Trophoblast cell (in vitro differentiated cells and primary cell): Measurements from ENCODE around the gene SLC7A4.
A peak's percentile ranks its signal among the peaks of the same experiment; 100 is the strongest.

ENCODE experiments used
- DNase-seq, 2 donors: peaks; one replicate each; pipeline ENCODE4 v3.0.0-alpha.2; 2016
- H2AFZ ChIP-seq: 2 replicates; pipeline ENCODE4 v1.6.1; 2013; ENCODE audit warnings: low read length, moderate library complexity, mild to moderate bottlenecking; ENCODE audit not compliant: insufficient read depth, poor library complexity
- H2AK5ac ChIP-seq: 2 replicates; pipeline ENCODE4 v1.6.1; 2013; ENCODE audit warnings: mild to moderate bottlenecking, low read length
- H2BK120ac ChIP-seq: 2 replicates; pipeline ENCODE4 v1.6.1; 2013; ENCODE audit warnings: low read length, mild to moderate bottlenecking, moderate library complexity; ENCODE audit not compliant: insufficient read depth, poor library complexity
- H2BK12ac ChIP-seq: 2 replicates; pipeline ENCODE4 v1.6.1; 2013; ENCODE audit warnings: mild to moderate bottlenecking, low read length, moderate library complexity
- H2BK5ac ChIP-seq: 2 replicates; pipeline ENCODE4 v1.6.1; 2013; ENCODE audit warnings: low read length, low read depth, moderate library complexity, mild to moderate bottlenecking; ENCODE audit not compliant: poor library complexity
- H3K14ac ChIP-seq: 2 replicates; pipeline ENCODE4 v1.6.1; 2013; ENCODE audit warnings: mild to moderate bottlenecking, low read length
- H3K18ac ChIP-seq: 2 replicates; pipeline ENCODE4 v1.6.1; 2013; ENCODE audit warnings: mild to moderate bottlenecking, low read length
- H3K23ac ChIP-seq: 2 replicates; pipeline ENCODE4 v1.6.1; 2013; ENCODE audit warnings: low read length
- H3K27ac ChIP-seq: 2 replicates; pipeline ENCODE4 v1.5.1; 2013; ENCODE audit warnings: low read depth, mild to moderate bottlenecking, inconsistent platforms, low read length, moderate library complexity
- H3K27me3 ChIP-seq: 2 replicates; pipeline ENCODE4 v1.6.1; 2013; ENCODE audit warnings: inconsistent platforms, mild to moderate bottlenecking, low read length, moderate library complexity; ENCODE audit not compliant: insufficient read depth
- H3K36me3 ChIP-seq, 2 experiments: 1 replicate in 1 of 2; 2 replicates in 1 of 2; pipeline ENCODE4 v1.6.1; 2013; ENCODE audit warnings: low read length in 2 of 2, mild to moderate bottlenecking in 2 of 2, moderate library complexity in 1 of 2; ENCODE audit not compliant: insufficient read depth in 2 of 2, control insufficient read depth in 1 of 2
- H3K4ac ChIP-seq: 2 replicates; pipeline ENCODE4 v1.6.1; 2013; ENCODE audit warnings: low read depth, mild to moderate bottlenecking, low read length, moderate library complexity
- H3K4me1 ChIP-seq, 2 experiments: 1 replicate in 1 of 2; 2 replicates in 1 of 2; pipeline ENCODE4 v1.6.1; 2013; ENCODE audit warnings: low read length in 2 of 2, mild to moderate bottlenecking in 2 of 2, moderate library complexity in 1 of 2; ENCODE audit not compliant: insufficient read depth in 2 of 2, control insufficient read depth in 1 of 2
- H3K4me2 ChIP-seq: 2 replicates; pipeline ENCODE4 v1.6.1; 2013; ENCODE audit warnings: inconsistent platforms, mild to moderate bottlenecking, low read length, moderate library complexity
- H3K4me3 ChIP-seq: 2 replicates; pipeline ENCODE4 v1.5.1; 2013; ENCODE audit warnings: mild to moderate bottlenecking, low read depth, low read length, inconsistent platforms
- H3K79me1 ChIP-seq: one replicate; pipeline ENCODE4 v1.6.1; 2013; ENCODE audit warnings: low read length
- H3K79me2 ChIP-seq: 2 replicates; pipeline ENCODE4 v1.6.1; 2013; ENCODE audit warnings: low read length, mild to moderate bottlenecking; ENCODE audit not compliant: control insufficient read depth, insufficient read depth, poor library complexity
- H3K9ac ChIP-seq: 2 replicates; pipeline ENCODE4 v1.6.1; 2013; ENCODE audit warnings: mild to moderate bottlenecking, low read length
- H3K9me3 ChIP-seq: 2 replicates; pipeline ENCODE4 v1.6.1; 2013; ENCODE audit warnings: low read depth, mild to moderate bottlenecking, control low read depth, inconsistent platforms, low read length; ENCODE audit not compliant: insufficient read depth
- H4K12ac ChIP-seq: 2 replicates; pipeline ENCODE4 v1.6.1; 2013; ENCODE audit warnings: low read depth, mild to moderate bottlenecking, low read length, moderate library complexity
- H4K8ac ChIP-seq: 2 replicates; pipeline ENCODE4 v1.6.1; 2013; ENCODE audit warnings: low read depth, mild to moderate bottlenecking, low read length, moderate library complexity
- H4K91ac ChIP-seq: one replicate; pipeline ENCODE4 v1.6.1; 2013; ENCODE audit warnings: low read depth, mild to moderate bottlenecking, low read length, moderate library complexity
- WGBS: extraction: QIAGEN DNeasy Blood & Tissue Kit; methylation state at CpG from one replicate; pipeline ENCODE4 v1.1.7; 2013; ENCODE audit warnings: missing lambda C conversion rate; ENCODE audit not compliant: insufficient read length, insufficient coverage; ENCODE audit errors: extremely low coverage; 5-methylcytosine and 5-hydroxymethylcytosine counted together

SLC7A4 gene

GRCh38 chr22:21029486-21030025 is 2.8 kb downstream of the SLC7A4 start:
- Histone ChIP-seq H2BK12ac (no peak overlapping the region), H3K9me3 (no peaks in the 10 kb centered on the region), H3K14ac (no peak overlapping the region), H3K27me3 (no peaks in the 10 kb centered on the region), H3K23ac (no peak overlapping the region), H3K18ac (peak overlapping the region; percentile 40), H3K79me1 (peaks cover 17% of the 10 kb centered on the region), H3K9ac (no peak overlapping the region), H3K79me2 (peaks cover 2% of the 10 kb centered on the region), H2AK5ac (peak overlapping the region; percentile 19), H2BK5ac (no peak overlapping the region), H3K4me3 (no peak overlapping the region), H4K8ac (no peak overlapping the region), H2BK120ac (no peak overlapping the region), H3K4me2 (no peak overlapping the region), H3K27ac (no peak overlapping the region), H3K4ac (no peak overlapping the region), H4K12ac (no peak overlapping the region), H4K91ac (no peak overlapping the region), H3K4me1 (peaks cover 36 to 42% of the 10 kb centered on the region in 2 experiments), H2AFZ (no peak overlapping the region), H3K36me3 (no peaks in the 10 kb centered on the region)
- DNase-seq: no peak
- no CpG with 5 or more reads among the region's 12 CpGs for WGBS

DNA sequence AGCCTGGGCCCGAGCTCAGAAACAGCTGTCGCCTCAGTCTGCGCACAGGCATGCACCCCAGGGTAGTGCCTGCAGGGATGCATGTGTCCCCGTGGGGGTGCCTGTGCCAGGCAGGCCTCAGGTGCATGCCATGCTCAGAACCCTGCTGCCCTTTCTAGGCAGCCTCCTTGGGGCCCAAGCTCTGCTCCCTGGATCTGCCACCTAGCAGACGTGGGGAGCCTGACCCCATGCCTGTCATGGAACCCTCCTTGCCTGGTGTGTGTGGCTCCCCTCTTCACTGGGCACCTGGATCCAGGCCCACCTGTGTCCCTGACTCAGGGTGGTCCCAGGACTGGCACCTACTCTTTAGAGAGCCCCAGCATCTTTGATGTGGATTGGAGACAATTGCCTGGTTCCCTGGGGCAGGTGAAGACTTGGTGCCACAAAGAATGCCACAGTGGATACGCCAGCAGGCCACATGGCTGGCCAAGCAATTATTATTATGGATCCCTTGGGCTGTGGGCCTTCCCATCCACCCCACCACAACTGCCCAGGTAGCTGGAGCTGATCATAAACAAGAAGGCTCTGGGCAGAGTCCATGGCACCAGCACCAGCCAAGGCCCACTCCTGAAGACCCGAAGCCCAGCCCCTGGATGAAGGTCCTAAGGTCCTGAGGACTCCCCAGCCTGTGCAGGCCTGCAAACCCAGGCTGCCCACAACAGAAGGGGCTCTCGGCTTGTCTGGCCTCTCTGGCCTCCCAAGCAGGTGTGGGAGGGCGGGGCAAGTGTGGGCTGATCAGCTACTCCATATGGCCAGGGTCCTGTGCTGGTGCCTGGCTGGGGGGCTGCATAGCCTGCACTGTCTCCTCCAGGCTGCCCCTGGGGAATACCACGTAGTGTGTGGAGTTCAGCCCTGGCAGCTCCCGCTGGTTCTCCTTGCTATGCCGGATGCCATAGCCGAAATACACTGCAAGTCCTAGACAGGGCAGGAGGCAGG is 3.8 kb downstream of the SLC7A4 start:
- Histone ChIP-seq H3K27ac (no peak overlapping the region), H3K27me3 (no peaks in the 10 kb centered on the region), H3K9me3 (no peaks in the 10 kb centered on the region), H2AK5ac (no peak overlapping the region), H3K4ac (no peak overlapping the region), H3K4me3 (no peak overlapping the region), H3K14ac (no peak overlapping the region), H2BK5ac (no peak overlapping the region), H3K36me3 (no peaks in the 10 kb centered on the region), H3K4me2 (no peak overlapping the region), H2AFZ (no peak overlapping the region), H3K18ac (no peak overlapping the region), H4K12ac (no peak overlapping the region), H3K4me1 (peaks cover 33 to 40% of the 10 kb centered on the region in 2 experiments), H3K9ac (no peak overlapping the region), H4K8ac (no peak overlapping the region), H2BK12ac (no peak overlapping the region), H4K91ac (no peak overlapping the region), H2BK120ac (no peak overlapping the region), H3K79me2 (peaks cover 2% of the 10 kb centered on the region), H3K23ac (no peak overlapping the region), H3K79me1 (peaks cover 15% of the 10 kb centered on the region)
- WGBS: no CpG with 5 or more reads among the region's 13 CpGs
- DNase-seq: no peak

GRCh38 chr22:21026783-21027692 is 5.3 kb downstream of the SLC7A4 start:
- no CpG with 5 or more reads among the region's 14 CpGs for whole genome bisulfite sequencing
- Histone ChIP-seq H4K8ac (no peak overlapping the region), H2BK5ac (no peak overlapping the region), H2AFZ (no peak overlapping the region), H3K23ac (no peak overlapping the region), H2BK120ac (no peak overlapping the region), H3K9ac (no peak overlapping the region), H3K4me3 (no peak overlapping the region), H3K27me3 (no peaks in the 10 kb centered on the region), H3K27ac (no peak overlapping the region), H3K79me1 (peaks cover 1% of the 10 kb centered on the region), H3K36me3 (no peaks in the 10 kb centered on the region), H3K18ac (no peak overlapping the region), H4K12ac (no peak overlapping the region), H3K9me3 (no peaks in the 10 kb centered on the region), H3K4ac (no peak overlapping the region), H3K79me2 (peaks cover under 1% of the 10 kb centered on the region), H3K4me2 (no peak overlapping the region), H4K91ac (no peak overlapping the region), H3K14ac (no peak overlapping the region), H2BK12ac (no peak overlapping the region), H2AK5ac (no peak overlapping the region), H3K4me1 (peaks cover 19 to 27% of the 10 kb centered on the region in 2 experiments)
- DNase-seq: peak in 1 of 2 donors; percentile 59
